ENCODE results near the gene MAPT.

Gene MAPT

GRCh38 chr17:45918241-45918745 is 23.9 kb downstream of the MAPT start:
- Histone ChIP-seq H3K36me3 (ENCODE audit: insufficient read depth, low read depth, low read length) (no peaks in the 10 kb centered on the region), H3K27me3 (ENCODE audit: insufficient read depth, low read length) (no peaks in the 10 kb centered on the region), H3K4me3 (ENCODE audit: low read length) (no peak overlapping the region)

GRCh38 chr17:45919136-45919535 is 24.8 kb downstream of the MAPT start:
- Histone ChIP-seq H3K9me3 (ENCODE audit: insufficient read depth, low read depth, low read length) (no peaks in the 10 kb centered on the region), H3K4me3 (ENCODE audit: low read length) (no peak overlapping the region), H3K4me1 (ENCODE audit: insufficient read depth, low read length) (no peaks in the 10 kb centered on the region), H3K9ac (ENCODE audit: low read depth, low read length) (no peak overlapping the region), H3K27ac (ENCODE audit: low read length) (no peak overlapping the region), H3K36me3 (ENCODE audit: insufficient read depth, low read depth, low read length) (no peaks in the 10 kb centered on the region), H3K27me3 (ENCODE audit: insufficient read depth, low read length) (no peaks in the 10 kb centered on the region)

More at GRCh38 chr17:45918241-45918745, 23.9 kb downstream of the MAPT start:
- no peaks in the 10 kb centered on the region; the same call in 1 of the 2 replicates for H3K9me3 ChIP-seq (ENCODE audit: insufficient read depth, low read depth, low read length)
- no peak overlapping the region for H3K9ac ChIP-seq (ENCODE audit: low read depth, low read length)
- H3K27ac ChIP-seq (ENCODE audit: low read length): no peak overlapping the region
- no peaks in the 10 kb centered on the region for H3K4me1 ChIP-seq (ENCODE audit: insufficient read depth, low read length)

- no peaks in the 10 kb centered on the region for H3K9me3 ChIP-seq (ENCODE audit: insufficient read depth, low read depth, low read length)
- no peak overlapping the region for H3K4me3 ChIP-seq (ENCODE audit: low read length)
- no peaks in the 10 kb centered on the region for H3K27me3 ChIP-seq (ENCODE audit: insufficient read depth, low read length)
- H3K9ac ChIP-seq (ENCODE audit: low read depth, low read length): no peak overlapping the region
- H3K27ac ChIP-seq (ENCODE audit: low read length): no peak overlapping the region
- no peaks in the 10 kb centered on the region for H3K4me1 ChIP-seq (ENCODE audit: insufficient read depth, low read length)
- no peaks in the 10 kb centered on the region for H3K36me3 ChIP-seq (ENCODE audit: insufficient read depth, low read depth, low read length)
Measured at GRCh38 chr17:45920083-45920482, 25.7 kb downstream of the MAPT start.

- Histone ChIP-seq H3K4me1 (ENCODE audit: insufficient read depth, low read length) (no peaks in the 10 kb centered on the region), H3K27me3 (ENCODE audit: insufficient read depth, low read length) (no peaks in the 10 kb centered on the region), H3K4me3 (ENCODE audit: low read length) (no peak overlapping the region), H3K9me3 (ENCODE audit: insufficient read depth, low read depth, low read length) (no peaks in the 10 kb centered on the region), H3K9ac (ENCODE audit: low read depth, low read length) (no peak overlapping the region), H3K27ac (ENCODE audit: low read length) (no peak overlapping the region), H3K36me3 (ENCODE audit: insufficient read depth, low read depth, low read length) (no peaks in the 10 kb centered on the region)
Measured at GRCh38 chr17:45923511-45924268, 29.3 kb downstream of the MAPT start.

GRCh38 chr17:45924332-45924820 is 30.0 kb downstream of the MAPT start:
- H3K36me3 ChIP-seq (ENCODE audit: insufficient read depth, low read depth, low read length): no peaks in the 10 kb centered on the region
- no peak overlapping the region for H3K27ac ChIP-seq (ENCODE audit: low read length)
- H3K4me1 ChIP-seq (ENCODE audit: insufficient read depth, low read length): no peaks in the 10 kb centered on the region
- H3K9ac ChIP-seq (ENCODE audit: low read depth, low read length): no peak overlapping the region
- no peaks in the 10 kb centered on the region for H3K27me3 ChIP-seq (ENCODE audit: insufficient read depth, low read length)
- H3K9me3 ChIP-seq (ENCODE audit: insufficient read depth, low read depth, low read length): no peaks in the 10 kb centered on the region
- no peak overlapping the region for H3K4me3 ChIP-seq (ENCODE audit: low read length)

- Histone ChIP-seq H3K36me3 (ENCODE audit: insufficient read depth, low read depth, low read length) (no peaks in the 10 kb centered on the region), H3K4me1 (ENCODE audit: insufficient read depth, low read length) (no peaks in the 10 kb centered on the region), H3K9ac (ENCODE audit: low read depth, low read length) (no peak overlapping the region), H3K9me3 (ENCODE audit: insufficient read depth, low read depth, low read length) (no peaks in the 10 kb centered on the region), H3K4me3 (ENCODE audit: low read length) (no peak overlapping the region), H3K27me3 (ENCODE audit: insufficient read depth, low read length) (no peaks in the 10 kb centered on the region), H3K27ac (ENCODE audit: low read length) (no peak overlapping the region)
Measured at GRCh38 chr17:45925311-45925710, 31.0 kb downstream of the MAPT start.

GRCh38 chr17:45927247-45927646 is 32.9 kb downstream of the MAPT start:
- H3K4me1 ChIP-seq (ENCODE audit: insufficient read depth, low read length): no peaks in the 10 kb centered on the region
- no peak overlapping the region for H3K4me3 ChIP-seq (ENCODE audit: low read length)
- no peak overlapping the region for H3K9ac ChIP-seq (ENCODE audit: low read depth, low read length)
- H3K9me3 ChIP-seq (ENCODE audit: insufficient read depth, low read depth, low read length): no peaks in the 10 kb centered on the region
- no peaks in the 10 kb centered on the region for H3K36me3 ChIP-seq (ENCODE audit: insufficient read depth, low read depth, low read length)
- no peak overlapping the region for H3K27ac ChIP-seq (ENCODE audit: low read length)
- H3K27me3 ChIP-seq (ENCODE audit: insufficient read depth, low read length): no peaks in the 10 kb centered on the region

- H3K27me3 ChIP-seq (ENCODE audit: insufficient read depth, low read length): no peaks in the 10 kb centered on the region
- no peaks in the 10 kb centered on the region for H3K36me3 ChIP-seq (ENCODE audit: insufficient read depth, low read depth, low read length)
- no peak overlapping the region for H3K4me3 ChIP-seq (ENCODE audit: low read length)
- no peaks in the 10 kb centered on the region for H3K9me3 ChIP-seq (ENCODE audit: insufficient read depth, low read depth, low read length)
- H3K9ac ChIP-seq (ENCODE audit: low read depth, low read length): no peak overlapping the region
- H3K4me1 ChIP-seq (ENCODE audit: insufficient read depth, low read length): no peaks in the 10 kb centered on the region
- no peak overlapping the region for H3K27ac ChIP-seq (ENCODE audit: low read length)
Measured at GRCh38 chr17:45929344-45929743, 35.0 kb downstream of the MAPT start.

- no peak overlapping the region for H3K4me3 ChIP-seq (ENCODE audit: low read length)
- H3K9me3 ChIP-seq (ENCODE audit: insufficient read depth, low read depth, low read length): no peaks in the 10 kb centered on the region
- no peak overlapping the region for H3K9ac ChIP-seq (ENCODE audit: low read depth, low read length)
- H3K27me3 ChIP-seq (ENCODE audit: insufficient read depth, low read length): no peaks in the 10 kb centered on the region
- no peaks in the 10 kb centered on the region for H3K4me1 ChIP-seq (ENCODE audit: insufficient read depth, low read length)
- no peak overlapping the region for H3K27ac ChIP-seq (ENCODE audit: low read length)
- no peaks in the 10 kb centered on the region for H3K36me3 ChIP-seq (ENCODE audit: insufficient read depth, low read depth, low read length)
Measured at GRCh38 chr17:45930420-45930951, 36.1 kb downstream of the MAPT start.

- Histone ChIP-seq H3K9ac (ENCODE audit: low read depth, low read length) (no peak overlapping the region), H3K36me3 (ENCODE audit: insufficient read depth, low read depth, low read length) (no peaks in the 10 kb centered on the region), H3K27me3 (ENCODE audit: insufficient read depth, low read length) (no peaks in the 10 kb centered on the region), H3K9me3 (ENCODE audit: insufficient read depth, low read depth, low read length) (no peaks in the 10 kb centered on the region), H3K4me1 (ENCODE audit: insufficient read depth, low read length) (no peaks in the 10 kb centered on the region), H3K4me3 (ENCODE audit: low read length) (no peak overlapping the region), H3K27ac (ENCODE audit: low read length) (no peak overlapping the region)
Measured at GRCh38 chr17:45931677-45932076, 37.3 kb downstream of the MAPT start.

- no peaks in the 10 kb centered on the region for H3K36me3 ChIP-seq (ENCODE audit: insufficient read depth, low read depth, low read length)
- no peak overlapping the region for H3K27ac ChIP-seq (ENCODE audit: low read length)
- no peaks in the 10 kb centered on the region for H3K4me1 ChIP-seq (ENCODE audit: insufficient read depth, low read length)
- H3K9ac ChIP-seq (ENCODE audit: low read depth, low read length): no peak overlapping the region
- H3K9me3 ChIP-seq (ENCODE audit: insufficient read depth, low read depth, low read length): no peaks in the 10 kb centered on the region
- H3K27me3 ChIP-seq (ENCODE audit: insufficient read depth, low read length): no peaks in the 10 kb centered on the region
- H3K4me3 ChIP-seq (ENCODE audit: low read length): no peak overlapping the region
Measured at GRCh38 chr17:45934044-45934979, 40.0 kb downstream of the MAPT start.

All from iPS-20b (cell line).